Measurements from ENCODE around the gene RAB15. TPM values are rescaled to one million over a fixed set of nuclear protein-coding genes. Genes with fewer than 3 reads are reported as not detected.

The RAB15 gene
- total RNA-seq, 1 donor from 2014 or later, result 5.7 TPM

GRCh38 chr14:64956697-64957406 is 15.3 kb downstream of the RAB15 start:
- intact Hi-C loops (cut with micrococcal nuclease), result no loop called here

GRCh38 chr14:64955297-64955696 is 16.8 kb downstream of the RAB15 start:
- intact Hi-C loops (cut with micrococcal nuclease), result no loop called here

- intact Hi-C loops (cut with micrococcal nuclease), result no loop called here
Observed at GRCh38 chr14:64954491-64955240, 17.5 kb downstream of the RAB15 start.

- intact Hi-C loops (cut with micrococcal nuclease), result no loop called here
Observed at GRCh38 chr14:64953661-64954060, 18.5 kb downstream of the RAB15 start.

GRCh38 chr14:64953310-64953654 is 18.9 kb downstream of the RAB15 start:
- intact Hi-C loops (cut with micrococcal nuclease), result no loop called here

- intact Hi-C loops (cut with micrococcal nuclease), result no loop called here
Observed at GRCh38 chr14:64952598-64953309, 19.4 kb downstream of the RAB15 start.

- intact Hi-C loops (cut with micrococcal nuclease), result no loop called here
Observed at GRCh38 chr14:64951724-64952123, 20.4 kb downstream of the RAB15 start.

GRCh38 chr14:64951291-64951690 is 20.8 kb downstream of the RAB15 start:
- intact Hi-C loops (cut with micrococcal nuclease), result no loop called here

- intact Hi-C loops (cut with micrococcal nuclease), result no loop called here
Observed at GRCh38 chr14:64950889-64951288, 21.2 kb downstream of the RAB15 start.

- intact Hi-C loops (cut with micrococcal nuclease), result no loop called here
Observed at GRCh38 chr14:64948612-64949210, 23.4 kb downstream of the RAB15 start.

GRCh38 chr14:64947710-64948611 is 24.2 kb downstream of the RAB15 start:
- intact Hi-C loops (cut with micrococcal nuclease), result no loop called here

GRCh38 chr14:64946310-64947045 is 25.7 kb downstream of the RAB15 start:
- intact Hi-C loops (cut with micrococcal nuclease), result no loop called here

- intact Hi-C loops (cut with micrococcal nuclease), result no loop called here
Observed at GRCh38 chr14:64945431-64946178, 26.5 kb downstream of the RAB15 start.

GRCh38 chr14:64944861-64945260 is 27.3 kb downstream of the RAB15 start:
- intact Hi-C loops (cut with micrococcal nuclease), result no loop called here

- intact Hi-C loops (cut with micrococcal nuclease), result no loop called here
Observed at GRCh38 chr14:64944041-64944440, 28.1 kb downstream of the RAB15 start.

- intact Hi-C loops (cut with micrococcal nuclease), result no loop called here
Observed at GRCh38 chr14:64943556-64943955, 28.6 kb downstream of the RAB15 start.

- intact Hi-C loops (cut with micrococcal nuclease), result no loop called here
Observed at GRCh38 chr14:64942531-64943111, 29.5 kb downstream of the RAB15 start, which contains the start of gene GPX2. TSS of gene GPX2 (minus strand) at chr14:64942745. CDS start at chr14:64942726, 19 bp downstream.

- intact Hi-C loops (cut with micrococcal nuclease), result no loop called here
Observed at GRCh38 chr14:64940336-64940910, 31.7 kb downstream of the RAB15 start.

GRCh38 chr14:64939817-64940190 is 32.3 kb downstream of the RAB15 start:
- intact Hi-C loops (cut with micrococcal nuclease), result no loop called here
